ENCODE results near the gene GRIK3. TPM values are rescaled to one million over a fixed set of nuclear protein-coding genes. Genes with fewer than 3 reads are reported as not detected.

The GRIK3 gene
- total and polyA plus RNA-seq, 2 of the 8 experiments (the other 6 are each of a cell fraction or from before 2014, with no cell fraction given), result 2.1 to 3.4 TPM

GRCh38 chr1:36996106-36996505, 38.2 kb downstream of the GRIK3 start (continued):
- TF ChIP-seq RXRA (IDR thresholded peaks at IDR 0.05; ENCODE audit: insufficient read depth, low read depth, low read length), result no peak
- TF ChIP-seq BACH1 (IDR thresholded peaks at IDR 0.05; ENCODE audit: low read length), result no peak
- TF ChIP-seq SRF (IDR thresholded peaks at IDR 0.05; ENCODE audit: low read depth, low read length), result no peak
- TF ChIP-seq HDAC6 (IDR thresholded peaks at IDR 0.05; ENCODE audit: low read depth, low read length), result no peak
